ENCODE measurements around the gene MBD5. TPM values are rescaled to one million over a fixed set of nuclear protein-coding genes. Genes with fewer than 3 reads are reported as not detected.

MBD5 gene
- total RNA-seq, 4 donors from 2014 or later = 51.2 to 85.9 (median 72.6) TPM

DNA sequence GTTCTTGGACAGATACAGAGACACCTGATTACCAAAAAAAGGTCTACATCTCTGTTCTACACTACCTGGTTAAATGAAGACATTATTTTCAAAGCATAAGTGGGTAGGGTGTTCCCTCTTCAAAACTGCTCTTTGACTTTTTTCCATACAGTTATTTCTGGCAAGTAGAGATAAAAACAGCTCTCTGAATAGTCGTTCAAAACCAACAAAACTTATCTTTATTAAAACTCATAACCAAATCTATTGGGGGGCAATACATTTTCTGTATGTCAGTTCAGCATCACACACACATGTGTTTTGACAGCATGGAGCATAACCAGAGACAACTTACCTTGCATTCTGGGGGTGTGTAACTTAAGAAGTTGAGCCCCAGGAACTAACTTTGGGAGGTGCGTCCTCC is 474.7 kb downstream of the MBD5 start:
- DNase-seq = no peak
- H3K27me3 ChIP-seq = no peaks in the 10 kb centered on the region
- intact Hi-C loops (cut with DNase I) = no loop called here
- H3K9me3 ChIP-seq = no peaks in the 10 kb centered on the region
- no peaks in the 10 kb centered on the region for H3K36me3 ChIP-seq
- no peak overlapping the region for H3K27ac ChIP-seq
- TF ChIP-seq POLR2A (IDR thresholded peaks at IDR 0.05) = no peak
- TF ChIP-seq, protein P1, sequence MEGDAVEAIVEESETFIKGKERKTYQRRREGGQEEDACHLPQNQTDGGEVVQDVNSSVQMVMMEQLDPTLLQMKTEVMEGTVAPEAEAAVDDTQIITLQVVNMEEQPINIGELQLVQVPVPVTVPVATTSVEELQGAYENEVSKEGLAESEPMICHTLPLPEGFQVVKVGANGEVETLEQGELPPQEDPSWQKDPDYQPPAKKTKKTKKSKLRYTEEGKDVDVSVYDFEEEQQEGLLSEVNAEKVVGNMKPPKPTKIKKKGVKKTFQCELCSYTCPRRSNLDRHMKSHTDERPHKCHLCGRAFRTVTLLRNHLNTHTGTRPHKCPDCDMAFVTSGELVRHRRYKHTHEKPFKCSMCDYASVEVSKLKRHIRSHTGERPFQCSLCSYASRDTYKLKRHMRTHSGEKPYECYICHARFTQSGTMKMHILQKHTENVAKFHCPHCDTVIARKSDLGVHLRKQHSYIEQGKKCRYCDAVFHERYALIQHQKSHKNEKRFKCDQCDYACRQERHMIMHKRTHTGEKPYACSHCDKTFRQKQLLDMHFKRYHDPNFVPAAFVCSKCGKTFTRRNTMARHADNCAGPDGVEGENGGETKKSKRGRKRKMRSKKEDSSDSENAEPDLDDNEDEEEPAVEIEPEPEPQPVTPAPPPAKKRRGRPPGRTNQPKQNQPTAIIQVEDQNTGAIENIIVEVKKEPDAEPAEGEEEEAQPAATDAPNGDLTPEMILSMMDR (IDR thresholded peaks at IDR 0.05) = no peak
- H3K4me3 ChIP-seq (replicated peaks in 1 of 3) = no peak overlapping the region
- WGBS, 2 donors = 64 to 66% methylated on average over 2 of the region's 2 CpGs
- no peaks in the 10 kb centered on the region for H3K4me1 ChIP-seq

DNA sequence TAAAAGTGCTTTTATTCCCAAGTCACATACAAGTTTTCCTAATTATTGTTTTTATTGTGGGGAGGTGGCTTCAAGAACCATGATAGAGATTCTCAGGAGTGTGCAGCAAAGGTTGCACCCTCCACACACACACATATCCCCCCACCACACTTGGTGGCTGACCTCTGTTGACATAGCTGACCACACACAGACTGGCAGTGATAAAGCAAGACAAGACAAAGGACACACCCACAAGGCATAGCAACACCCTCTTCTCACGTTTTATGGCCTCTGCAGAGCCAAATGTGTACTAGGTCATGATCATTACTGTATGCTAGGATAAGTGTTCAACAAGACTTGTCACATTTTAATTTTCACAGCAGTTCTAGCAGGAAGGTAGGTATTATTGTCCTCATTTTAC is 480.7 kb downstream of the MBD5 start:
- Histone ChIP-seq H3K4me1 (no peaks in the 10 kb centered on the region), H3K27me3 (no peaks in the 10 kb centered on the region), H3K27ac (no peak overlapping the region), H3K36me3 (no peaks in the 10 kb centered on the region), H3K9me3 (no peaks in the 10 kb centered on the region), H3K4me3 (replicated peaks in 1 of 3) (no peak overlapping the region)
- WGBS, 2 donors = 56 to 77% methylated on average over 1 of the region's 1 CpG
- intact Hi-C loops (cut with DNase I) = no loop called here
- no peak for DNase-seq
- TF ChIP-seq POLR2A (IDR thresholded peaks at IDR 0.05) = no peak
- TF ChIP-seq, protein P1 (IDR thresholded peaks at IDR 0.05) = no peak

DNA sequence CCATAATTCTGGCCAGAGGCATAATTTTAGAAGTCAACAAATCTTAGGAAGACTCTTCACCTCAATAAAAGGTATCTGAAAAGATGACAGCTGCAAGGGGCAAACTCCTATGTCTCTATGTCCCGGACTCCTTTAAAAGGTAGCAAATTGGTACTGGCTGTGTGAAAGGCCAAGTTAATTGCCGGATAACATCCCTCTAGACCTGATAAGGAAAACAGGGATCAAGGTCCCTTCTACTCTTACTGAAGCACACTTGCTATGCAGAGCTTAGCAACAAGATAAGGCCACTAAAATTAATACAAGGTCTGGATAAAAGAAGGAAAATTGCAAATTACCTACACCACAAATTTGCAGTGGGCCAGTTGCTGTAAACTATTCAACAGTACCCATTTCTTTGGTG is 482.6 kb downstream of the MBD5 start:
- intact Hi-C loops (cut with DNase I) = no loop called here
- Histone ChIP-seq H3K9me3 (no peaks in the 10 kb centered on the region), H3K4me3 (replicated peaks in 1 of 3) (no peak overlapping the region), H3K4me1 (no peaks in the 10 kb centered on the region), H3K27ac (no peak overlapping the region), H3K36me3 (no peaks in the 10 kb centered on the region), H3K27me3 (no peaks in the 10 kb centered on the region)
- no peak for DNase-seq
- WGBS, 2 donors = 92 to 94% methylated on average over 2 of the region's 2 CpGs
- TF ChIP-seq POLR2A (IDR thresholded peaks at IDR 0.05) = no peak
- TF ChIP-seq, protein P1 (IDR thresholded peaks at IDR 0.05) = no peak

DNA sequence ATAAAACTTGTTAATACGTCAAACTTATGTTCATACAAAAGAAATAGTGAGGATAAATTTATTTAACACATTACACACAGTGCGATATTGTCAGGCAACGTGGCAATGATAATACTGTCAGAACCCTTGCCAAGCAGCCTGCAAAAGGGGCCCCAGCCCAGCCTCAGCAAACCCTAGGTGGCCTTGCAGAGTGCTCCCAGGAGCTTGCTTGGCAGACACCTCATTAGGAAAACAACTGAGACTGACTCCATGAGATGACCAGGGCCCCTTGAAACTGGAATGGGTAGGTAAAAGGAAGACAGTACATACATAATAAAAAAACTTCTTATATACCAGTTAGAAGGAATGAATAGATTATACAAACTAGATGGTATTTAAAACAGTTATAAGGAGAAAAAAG is 487.1 kb downstream of the MBD5 start:
- no peak overlapping the region for H3K4me3 ChIP-seq (replicated peaks in 1 of 3)
- H3K4me1 ChIP-seq = peaks cover 10 to 21% of the 10 kb centered on the region in 2 donors
- intact Hi-C loops (cut with DNase I) = no loop called here
- no peak for DNase-seq
- no peaks in the 10 kb centered on the region for H3K36me3 ChIP-seq
- TF ChIP-seq, protein P1 (IDR thresholded peaks at IDR 0.05) = no peak
- no peak for TF ChIP-seq POLR2A (IDR thresholded peaks at IDR 0.05)
- H3K27me3 ChIP-seq = no peaks in the 10 kb centered on the region
- H3K27ac ChIP-seq = no peak overlapping the region
- H3K9me3 ChIP-seq = no peaks in the 10 kb centered on the region
- 81 to 89% methylated on average over 3 of the region's 3 CpGs for WGBS, 2 donors

DNA sequence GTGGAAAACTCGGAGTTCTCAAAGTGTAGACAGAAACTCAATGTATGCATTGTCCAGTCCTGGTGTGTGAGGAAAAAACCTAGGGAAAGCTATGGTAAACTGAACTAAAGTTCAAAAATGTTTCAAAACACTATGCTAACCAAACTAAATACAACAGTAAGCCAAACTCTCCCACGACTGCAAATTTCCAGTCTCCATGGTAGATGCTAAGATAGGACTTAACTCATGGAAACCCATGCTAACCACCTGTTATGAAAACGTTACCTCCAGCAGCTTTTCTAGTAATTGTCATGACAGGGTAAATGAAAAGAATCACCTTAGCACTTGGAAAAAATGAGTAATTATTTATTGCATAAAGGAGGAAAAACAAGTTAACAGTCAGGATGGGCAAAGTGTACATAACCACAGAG is 488.0 kb downstream of the MBD5 start:
- Histone ChIP-seq H3K4me1 (peaks cover 10 to 21% of the 10 kb centered on the region in 2 donors), H3K36me3 (no peaks in the 10 kb centered on the region), H3K27ac (no peak overlapping the region), H3K9me3 (no peaks in the 10 kb centered on the region), H3K4me3 (replicated peaks in 1 of 3) (no peak overlapping the region), H3K27me3 (no peaks in the 10 kb centered on the region)
- WGBS, 2 donors = 74 to 81% methylated on average over 3 of the region's 3 CpGs
- DNase-seq = no peak
- TF ChIP-seq POLR2A (IDR thresholded peaks at IDR 0.05) = no peak
- TF ChIP-seq, protein P1 (IDR thresholded peaks at IDR 0.05) = no peak
- intact Hi-C loops (cut with DNase I) = no loop called here

All from thyroid gland (tissue), 4 donors.